K562 (cell line): ENCODE data around the gene COL25A1. TPM values are rescaled to one million over a fixed set of nuclear protein-coding genes. Genes with fewer than 3 reads are reported as not detected.
A peak's percentile ranks its signal among the peaks of the same experiment; 100 is the strongest.

ENCODE experiments used
- ATAC-seq: fragments of 200-7000 bp; cut with Tn5 transposase; 3 replicates; pipeline ENCODE4 v1.9.1; 2020; ENCODE audit warnings: moderate library complexity
- BruUV-seq: library from RNA; stranded (reverse); fragments of 400-500 nt; replicated peaks from 2 replicates; lab custom pipeline; 2021; lab: Mats Ljungman, UMichigan
- CTCF ChIA-PET: fragments of 300-600 bp; formaldehyde crosslinking; extraction: SDS; loops from one replicate; lab custom pipeline; 2021; ENCODE audit warnings: low intra/inter-chr PET ratio; lab: Yijun Ruan, JAX
- POLR2A ChIA-PET: fragments of 300-600, 350-650 bp; sonication (Branson Sonifier 250); formaldehyde crosslinking; extraction: SDS; loops from one replicate; lab custom pipeline; 2021; ENCODE audit warnings: antibody characterized with exemption, inconsistent platforms; lab: Yijun Ruan, JAX
- DNase-seq, 4 experiments: peaks; one replicate each; pipeline versions ENCODE4 v3.0.0 to v3.0.0-alpha.2; 2011 to 2018; ENCODE audit warnings: low spot score in 3 of 4, mixed read lengths in 3 of 4; ENCODE audit errors: extremely low read depth in 1 of 4
- FAIRE-seq: peaks from 2 replicates; lab custom pipeline; 2011; peaks lifted over from hg19 to GRCh38; lab: Jason Lieb, UNC
- H2AFZ ChIP-seq: 2 replicates; pipeline ENCODE4 v1.6.0; 2011; ENCODE audit warnings: low read depth, low read length, control low read depth, inconsistent platforms
- H3K27ac ChIP-seq: fragments of 200-600 bp; 3 replicates; pipeline ENCODE4 v1.8.0; 2011; ENCODE audit warnings: low read depth, mild to moderate bottlenecking, control low read depth, inconsistent platforms, low read length, moderate library complexity, mixed read lengths; ENCODE audit errors: extremely low read depth
- H3K27me3 ChIP-seq, 2 experiments: fragments of 300-600 bp in 1 of 2; 2 replicates in 1 of 2; 3 replicates in 1 of 2; pipeline versions ENCODE4 v1.6.0 to v1.8.0; 2011; ENCODE audit warnings: inconsistent platforms in 2 of 2, low read length in 2 of 2, mild to moderate bottlenecking in 1 of 2, mixed read lengths in 1 of 2, moderate library complexity in 1 of 2; ENCODE audit not compliant: control insufficient read depth in 2 of 2, insufficient read depth in 2 of 2
- H3K36me3 ChIP-seq: fragments of 300-600 bp; 3 replicates; pipeline ENCODE4 v1.8.0; 2011; ENCODE audit warnings: mild to moderate bottlenecking, low read length, inconsistent platforms; ENCODE audit not compliant: control insufficient read depth, insufficient read depth
- H3K4me1 ChIP-seq, 2 experiments: fragments of 200-600 bp in 1 of 2; replicated peaks in 1 of 2; 2 replicates in 1 of 2; 3 replicates in 1 of 2; pipeline versions ENCODE4 v1.5.1 to v1.8.0; 2011; ENCODE audit warnings: inconsistent platforms in 2 of 2, low read length in 2 of 2, mild to moderate bottlenecking in 1 of 2, mixed read lengths in 1 of 2, moderate library complexity in 1 of 2; ENCODE audit not compliant: control insufficient read depth in 2 of 2, insufficient read depth in 2 of 2
- H3K4me2 ChIP-seq: 2 replicates; pipeline ENCODE4 v1.6.1; 2011; ENCODE audit warnings: low read length, control low read depth, inconsistent platforms, mixed read lengths; ENCODE audit not compliant: insufficient read depth
- H3K4me3 ChIP-seq: fragments of 200-600 bp; sonication (generic), shearing (Covaris generic); 2 replicates; pipeline ENCODE4 v1.5.1; 2016; ENCODE audit warnings: control low read depth, inconsistent platforms
- H3K79me2 ChIP-seq: fragments of 200-600 bp; 3 replicates; pipeline ENCODE4 v1.8.0; 2011; ENCODE audit warnings: low read length, inconsistent platforms; ENCODE audit not compliant: control insufficient read depth, insufficient read depth
- H3K9ac ChIP-seq, 2 experiments: 2 replicates each; pipeline versions ENCODE4 v1.6.0 to v1.6.1; 2011; ENCODE audit warnings: low read depth in 2 of 2, low read length in 2 of 2, control low read depth in 1 of 2, inconsistent platforms in 1 of 2, mild to moderate bottlenecking in 1 of 2, mixed read lengths in 1 of 2; ENCODE audit not compliant: insufficient read depth in 1 of 2
- H3K9me1 ChIP-seq: one replicate; pipeline ENCODE4 v1.6.0; 2011; ENCODE audit warnings: inconsistent platforms, mild to moderate bottlenecking, low read length, moderate library complexity; ENCODE audit not compliant: control insufficient read depth, insufficient read depth
- H3K9me3 ChIP-seq: replicated peaks from 2 replicates; pipeline ENCODE4 v1.5.1; 2011; ENCODE audit warnings: low read depth, low read length, inconsistent platforms; ENCODE audit not compliant: control insufficient read depth, insufficient read depth
- H4K20me1 ChIP-seq: replicated peaks from 2 replicates; pipeline ENCODE4 v1.6.1; 2011; ENCODE audit warnings: low read length, inconsistent platforms, mixed read lengths; ENCODE audit not compliant: control insufficient read depth, insufficient read depth
- ADNP ChIP-seq: fragments of 200-800 bp; sonication (Bioruptor generic); IDR thresholded peaks from 2 replicates; pipeline ENCODE4 v1.6.1; 2016; ENCODE audit warnings: missing genetic modification characterization, missing compliant biosample characterization
- ATF3 ChIP-seq, 2 experiments: fragments of 450-650 bp in 1 of 2; sonication (generic) in 1 of 2; formaldehyde crosslinking in 1 of 2; IDR thresholded peaks in 1 of 2; conservative IDR thresholded peaks in 1 of 2; 2 replicates each; pipeline versions ENCODE4 v1.6.1 to v1.8.1; 2016 to 2023; ENCODE audit warnings: mild to moderate bottlenecking in 2 of 2, moderate library complexity in 2 of 2, inconsistent platforms in 1 of 2, missing genetic modification reagents in 1 of 2
- CHD7 ChIP-seq: fragments of 200-600 bp; sonication (generic); IDR thresholded peaks from one replicate; pipeline ENCODE4 v1.6.1; 2012; ENCODE audit warnings: mild to moderate bottlenecking, low read depth, low read length, inconsistent platforms
- KDM4B ChIP-seq, 2 experiments: fragments of 450-650 bp in 1 of 2; sonication (generic) in 1 of 2; IDR thresholded peaks; 2 replicates each; pipeline ENCODE4 v1.6.1; 2016 to 2017; ENCODE audit warnings: borderline replicate concordance in 2 of 2, antibody characterized with exemption in 1 of 2, low read depth in 1 of 2, mild to moderate bottlenecking in 1 of 2
- KLF6 ChIP-seq: fragments of 250-450 bp; sonication (Bioruptor Pico); IDR thresholded peaks from 2 replicates; pipeline ENCODE4 v1.4.0; 2020; ENCODE audit warnings: mild to moderate bottlenecking, moderate library complexity, borderline replicate concordance
- MYNN ChIP-seq, 2 experiments: sonication (generic); formaldehyde crosslinking in 1 of 2; IDR thresholded peaks; 2 replicates each; pipeline versions ENCODE4 v1.5.0 to v1.6.1; 2016 to 2020; ENCODE audit warnings: antibody characterized with exemption in 1 of 2, missing genetic modification reagents in 1 of 2
- PCBP1 ChIP-seq: fragments of 200-400 bp; formaldehyde crosslinking; IDR thresholded peaks from 2 replicates; pipeline ENCODE4 v1.6.1; 2018; ENCODE audit warnings: mild to moderate bottlenecking, low read depth, low read length; ENCODE audit not compliant: poor library complexity, severe bottlenecking
- ZC3H11A ChIP-seq: IDR thresholded peaks from 2 replicates; pipeline ENCODE4 v1.6.1; 2012; ENCODE audit warnings: low read depth, low read length, improper control_type of control experiment
- ZNF551 ChIP-seq: fragments of 250-450 bp; sonication (Bioruptor Pico); IDR thresholded peaks from 2 replicates; pipeline ENCODE4 v1.5.0; 2021; ENCODE audit warnings: mild to moderate bottlenecking, moderate library complexity
- ZNF696 ChIP-seq: fragments of 250-450 bp; sonication (Bioruptor Pico); conservative IDR thresholded peaks from 2 replicates; pipeline ENCODE4 v1.4.0; 2020; ENCODE audit warnings: mild to moderate bottlenecking, moderate library complexity
- WGBS: fragments of 100-300 bp; shearing (Covaris generic); methylation state at CpG from one replicate; pipeline ENCODE4 v1.1.6; 2016; ENCODE audit warnings: low coverage, mixed read lengths; ENCODE audit not compliant: insufficient coverage; ENCODE audit errors: missing lambda C conversion rate; 5-methylcytosine and 5-hydroxymethylcytosine counted together
- in situ Hi-C: fragments of 300-500 bp; cut with MboI; formaldehyde crosslinking; loops from 4 replicates; pipeline ENCODE4 v1.15.0; 2018; ENCODE audit warnings: inconsistent platforms, mixed read lengths
- intact Hi-C: fragments of 100-400 bp; cut with micrococcal nuclease; formaldehyde crosslinking; loops from 2 replicates; pipeline ENCODE4 v1.14.2; 2022
- polyA plus RNA-seq, 8 experiments: library from polyadenylated mRNA; depleted of rRNA in 4 of 8; stranded (reverse) in 5 of 8; unstranded in 3 of 8; fragments of >200 nt; fragmentation: Nextera tagmentation in 2 of 8; fragmentation: Illumina TruSeq in 1 of 8; extraction: Ambion mirVana in 2 of 8; extraction: Trizol in 1 of 8; gene quantifications; 2 replicates each; pipeline versions ENCODE4 v1.2.1 to v1.2.3, GENCODE V29; 2011 to 2014; ENCODE audit warnings: inconsistent platforms in 1 of 8, missing spikeins in 1 of 8
- total RNA-seq, 7 experiments: library from RNA; depleted of rRNA in 6 of 7; stranded (reverse); fragments of >200 nt in 6 of 7; fragmentation: Illumina TruSeq in 2 of 7; extraction: Trizol in 2 of 7; gene quantifications; 2 replicates each; pipeline versions ENCODE4 v1.2.1 to v1.2.3, GENCODE V29; 2011 to 2021; ENCODE audit warnings: low replicate concordance in 1 of 7

The COL25A1 gene
- total and polyA plus RNA-seq, 9 of the 15 experiments (the other 6 are each of a cell fraction or from before 2014, with no cell fraction given) = 0.03 to 0.62 (median 0.27) TPM

DNA sequence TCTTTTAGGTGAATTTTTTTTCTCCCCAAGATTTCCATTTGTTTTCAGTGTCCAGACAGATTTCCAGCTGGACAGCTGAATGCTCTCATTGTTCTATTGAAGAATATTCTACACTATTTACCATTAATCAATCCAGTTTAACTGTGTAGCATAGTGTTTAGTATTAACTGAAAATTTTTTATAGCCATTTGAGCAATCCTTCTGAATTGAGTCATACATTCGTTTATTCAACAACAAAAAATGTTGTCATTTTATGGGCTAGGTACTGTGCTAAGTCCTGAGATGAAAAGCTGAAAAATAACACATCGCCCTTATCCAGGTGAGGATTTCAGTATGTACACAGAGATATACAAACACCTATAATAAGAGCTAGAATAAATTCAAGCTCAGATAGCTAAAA lies 223.3 kb downstream of the COL25A1 start:
- H3K79me2 ChIP-seq = no peaks in the 10 kb centered on the region
- FAIRE-seq = no peak
- no peak overlapping the region for H3K9ac ChIP-seq
- ChIA-PET POLR2A (interaction anchor here (1.0 kb wide), 1 partner anchor 13 kb away, joined by 5 read pairs; no protein-coding TSS in a partner anchor), CTCF (no interaction called here)
- no peak overlapping the region for H3K4me3 ChIP-seq
- no peak for DNase-seq
- no peaks in the 10 kb centered on the region for H3K36me3 ChIP-seq
- intact Hi-C loops = loop anchor here (2.0 to 10.0 kb wide), 2 partner anchors 244 to 326 kb away; no protein-coding TSS in a partner anchor
- H2AFZ ChIP-seq = 0 out of 2 replicates have a peak overlapping the region, but pooled peaks have one; percentile 53
- BruUV-seq = no TSS peak
- in situ Hi-C loops = no loop called here
- H3K9me1 ChIP-seq = no peaks in the 10 kb centered on the region
- H3K27me3 ChIP-seq = no peaks in the 10 kb centered on the region
- 64% methylated on average over 2 of the region's 2 CpGs for WGBS
- H3K4me2 ChIP-seq = no peak overlapping the region
- no peaks in the 10 kb centered on the region for H4K20me1 ChIP-seq
- H3K9me3 ChIP-seq = no peaks in the 10 kb centered on the region
- H3K27ac ChIP-seq = no peak overlapping the region
- ATAC-seq = no peak
- no peaks in the 10 kb centered on the region; a peak in 1 of 5 replicates for H3K4me1 ChIP-seq
- TF ChIP-seq PCBP1 (no peak), ATF3 (IDR thresholded peaks at IDR 0.05) (no peak), ATF3 (CRISPR knock-in tag; conservative IDR thresholded peaks at IDR 0.05) (no peak), KLF6 (CRISPR knock-in tag) (no peak), MYNN (IDR thresholded peaks at IDR 0.05) (no peak), MYNN (CRISPR knock-in tag; IDR thresholded peaks at IDR 0.05) (no peak), CHD7 (no peak), ZNF551 (no peak), ADNP (tag) (no peak), ZC3H11A (no peak), ZNF696 (CRISPR knock-in tag) (no peak), KDM4B (IDR thresholded peaks at IDR 0.05; ENCODE audit: borderline replicate concordance in 2 of 2, low read depth in 1 of 2) (no peak)
